HepG2 (cell line): ENCODE data around the gene UQCRC2. TPM values are rescaled to one million over a fixed set of nuclear protein-coding genes. Genes with fewer than 3 reads are reported as not detected.

Experiments
- E2F2 ChIP-seq: sonication (generic); formaldehyde crosslinking; IDR thresholded peaks from 2 replicates; pipeline ENCODE4 v1.4.0; 2020; ENCODE audit warnings: missing genetic modification reagents, borderline replicate concordance
- ESRRA ChIP-seq: sonication (generic); formaldehyde crosslinking; IDR thresholded peaks from 2 replicates; pipeline ENCODE4 v1.5.1; 2020; ENCODE audit warnings: mild to moderate bottlenecking, low read depth, missing genetic modification reagents
- GABPB1 ChIP-seq: IDR thresholded peaks from 2 replicates; pipeline ENCODE4 v1.6.1; 2016; ENCODE audit warnings: mild to moderate bottlenecking, missing genetic modification reagents, moderate library complexity, missing compliant biosample characterization
- JUN ChIP-seq: sonication (generic); formaldehyde crosslinking; IDR thresholded peaks from 2 replicates; pipeline ENCODE4 v1.4.0; 2020; ENCODE audit warnings: mild to moderate bottlenecking, missing genetic modification reagents
- MXD4 ChIP-seq: IDR thresholded peaks from 2 replicates; pipeline ENCODE4 v1.6.1; 2016; ENCODE audit warnings: mild to moderate bottlenecking, missing biosample characterization, missing genetic modification reagents
- MYNN ChIP-seq: sonication (generic); formaldehyde crosslinking; IDR thresholded peaks from 2 replicates; pipeline ENCODE4 v1.4.0; 2020; ENCODE audit warnings: mild to moderate bottlenecking, low read depth, missing genetic modification reagents
- PBX2 ChIP-seq: IDR thresholded peaks from 2 replicates; pipeline ENCODE4 v1.6.1; 2016; ENCODE audit warnings: control low read depth
- SMARCC2 ChIP-seq: fragments of 450-650 bp; IDR thresholded peaks from 2 replicates; pipeline ENCODE4 v1.6.1; 2017; ENCODE audit warnings: antibody characterized with exemption, mild to moderate bottlenecking
- TARDBP ChIP-seq: sonication (generic); formaldehyde crosslinking; IDR thresholded peaks from 2 replicates; pipeline ENCODE4 v1.8.0; 2022; ENCODE audit warnings: mild to moderate bottlenecking, missing genetic modification reagents
- ZBTB20 ChIP-seq: sonication (generic); formaldehyde crosslinking; IDR thresholded peaks from 2 replicates; pipeline ENCODE4 v1.8.1; 2023; ENCODE audit warnings: missing genetic modification reagents, low read depth, mild to moderate bottlenecking, borderline replicate concordance
- ZNF577 ChIP-seq: sonication (generic); formaldehyde crosslinking; IDR thresholded peaks from 2 replicates; pipeline ENCODE4 v1.4.0; 2020; ENCODE audit warnings: mild to moderate bottlenecking, low read depth, missing genetic modification reagents, borderline replicate concordance
- ZNF878 ChIP-seq: sonication (generic); formaldehyde crosslinking; IDR thresholded peaks from 2 replicates; pipeline ENCODE4 v1.8.1; 2023; ENCODE audit warnings: mild to moderate bottlenecking, missing genetic modification reagents, moderate library complexity
- polyA plus RNA-seq, 8 experiments: library from polyadenylated mRNA; depleted of rRNA in 3 of 8; stranded (reverse) in 7 of 8; unstranded in 1 of 8; fragments of >200 nt; fragmentation: Illumina TruSeq in 4 of 8; extraction: Trizol in 4 of 8; gene quantifications; 2 replicates each; pipeline versions ENCODE4 v1.2.1 to v1.2.3, GENCODE V29; 2011 to 2016; ENCODE audit warnings: low read depth in 4 of 8, missing spikeins in 1 of 8, mixed read lengths in 1 of 8; ENCODE audit not compliant: insufficient read depth in 1 of 8
- total RNA-seq, 5 experiments: library from RNA; depleted of rRNA; stranded (reverse); fragments of >200 nt; fragmentation: Illumina TruSeq; extraction: Trizol; gene quantifications; 2 replicates each; pipeline ENCODE4 v1.2.3, GENCODE V29; 2016; ENCODE audit warnings: low read depth in 1 of 5
- TF ChIP-seq, protein P1 (sequence below): sonication (generic); formaldehyde crosslinking; IDR thresholded peaks from 2 replicates; pipeline ENCODE4 v1.4.0; 2020; ENCODE audit warnings: mild to moderate bottlenecking, missing genetic modification reagents, borderline replicate concordance
- TF ChIP-seq, protein P2 (sequence below): sonication (generic); IDR thresholded peaks from 2 replicates; pipeline ENCODE4 v1.6.1; 2016; ENCODE audit warnings: low read depth, borderline replicate concordance
- TF ChIP-seq, protein P3 (sequence below): sonication (generic); formaldehyde crosslinking; IDR thresholded peaks from 2 replicates; pipeline ENCODE4 v1.8.0; 2022; ENCODE audit warnings: mild to moderate bottlenecking, missing genetic modification reagents

The UQCRC2 gene
- total and polyA plus RNA-seq, 2 of the 13 experiments (the other 11 are each of a cell fraction or from before 2014, with no cell fraction given): 442 to 536 TPM

- TF ChIP-seq SMARCC2 (no peak), MXD4 (0 out of 2 replicates have a peak, but pooled peaks have one; percentile 15), GABPB1 (CRISPR knock-in tag) (no peak; the same call in 1 of the 2 replicates), MYNN (CRISPR knock-in tag) (no peak), TARDBP (CRISPR knock-in tag) (no peak), ESRRA (CRISPR knock-in tag) (no peak), E2F2 (CRISPR knock-in tag) (no peak), ZNF577 (no peak), ZBTB20 (no peak), JUN (CRISPR knock-in tag) (no peak), PBX2 (CRISPR knock-in tag) (no peak), ZNF878 (CRISPR knock-in tag) (no peak)
- TF ChIP-seq, protein P1, sequence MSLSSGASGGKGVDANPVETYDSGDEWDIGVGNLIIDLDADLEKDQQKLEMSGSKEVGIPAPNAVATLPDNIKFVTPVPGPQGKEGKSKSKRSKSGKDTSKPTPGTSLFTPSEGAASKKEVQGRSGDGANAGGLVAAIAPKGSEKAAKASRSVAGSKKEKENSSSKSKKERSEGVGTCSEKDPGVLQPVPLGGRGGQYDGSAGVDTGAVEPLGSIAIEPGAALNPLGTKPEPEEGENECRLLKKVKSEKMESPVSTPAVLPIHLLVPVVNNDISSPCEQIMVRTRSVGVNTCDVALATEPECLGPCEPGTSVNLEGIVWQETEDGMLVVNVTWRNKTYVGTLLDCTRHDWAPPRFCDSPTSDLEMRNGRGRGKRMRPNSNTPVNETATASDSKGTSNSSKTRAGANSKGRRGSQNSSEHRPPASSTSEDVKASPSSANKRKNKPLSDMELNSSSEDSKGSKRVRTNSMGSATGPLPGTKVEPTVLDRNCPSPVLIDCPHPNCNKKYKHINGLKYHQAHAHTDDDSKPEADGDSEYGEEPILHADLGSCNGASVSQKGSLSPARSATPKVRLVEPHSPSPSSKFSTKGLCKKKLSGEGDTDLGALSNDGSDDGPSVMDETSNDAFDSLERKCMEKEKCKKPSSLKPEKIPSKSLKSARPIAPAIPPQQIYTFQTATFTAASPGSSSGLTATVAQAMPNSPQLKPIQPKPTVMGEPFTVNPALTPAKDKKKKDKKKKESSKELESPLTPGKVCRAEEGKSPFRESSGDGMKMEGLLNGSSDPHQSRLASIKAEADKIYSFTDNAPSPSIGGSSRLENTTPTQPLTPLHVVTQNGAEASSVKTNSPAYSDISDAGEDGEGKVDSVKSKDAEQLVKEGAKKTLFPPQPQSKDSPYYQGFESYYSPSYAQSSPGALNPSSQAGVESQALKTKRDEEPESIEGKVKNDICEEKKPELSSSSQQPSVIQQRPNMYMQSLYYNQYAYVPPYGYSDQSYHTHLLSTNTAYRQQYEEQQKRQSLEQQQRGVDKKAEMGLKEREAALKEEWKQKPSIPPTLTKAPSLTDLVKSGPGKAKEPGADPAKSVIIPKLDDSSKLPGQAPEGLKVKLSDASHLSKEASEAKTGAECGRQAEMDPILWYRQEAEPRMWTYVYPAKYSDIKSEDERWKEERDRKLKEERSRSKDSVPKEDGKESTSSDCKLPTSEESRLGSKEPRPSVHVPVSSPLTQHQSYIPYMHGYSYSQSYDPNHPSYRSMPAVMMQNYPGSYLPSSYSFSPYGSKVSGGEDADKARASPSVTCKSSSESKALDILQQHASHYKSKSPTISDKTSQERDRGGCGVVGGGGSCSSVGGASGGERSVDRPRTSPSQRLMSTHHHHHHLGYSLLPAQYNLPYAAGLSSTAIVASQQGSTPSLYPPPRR (CRISPR knock-in tag): no peak; the same call in 1 of the 2 replicates
- TF ChIP-seq, protein P2, sequence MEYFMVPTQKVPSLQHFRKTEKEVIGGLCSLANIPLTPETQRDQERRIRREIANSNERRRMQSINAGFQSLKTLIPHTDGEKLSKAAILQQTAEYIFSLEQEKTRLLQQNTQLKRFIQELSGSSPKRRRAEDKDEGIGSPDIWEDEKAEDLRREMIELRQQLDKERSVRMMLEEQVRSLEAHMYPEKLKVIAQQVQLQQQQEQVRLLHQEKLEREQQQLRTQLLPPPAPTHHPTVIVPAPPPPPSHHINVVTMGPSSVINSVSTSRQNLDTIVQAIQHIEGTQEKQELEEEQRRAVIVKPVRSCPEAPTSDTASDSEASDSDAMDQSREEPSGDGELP: no peak
- TF ChIP-seq, protein P3, sequence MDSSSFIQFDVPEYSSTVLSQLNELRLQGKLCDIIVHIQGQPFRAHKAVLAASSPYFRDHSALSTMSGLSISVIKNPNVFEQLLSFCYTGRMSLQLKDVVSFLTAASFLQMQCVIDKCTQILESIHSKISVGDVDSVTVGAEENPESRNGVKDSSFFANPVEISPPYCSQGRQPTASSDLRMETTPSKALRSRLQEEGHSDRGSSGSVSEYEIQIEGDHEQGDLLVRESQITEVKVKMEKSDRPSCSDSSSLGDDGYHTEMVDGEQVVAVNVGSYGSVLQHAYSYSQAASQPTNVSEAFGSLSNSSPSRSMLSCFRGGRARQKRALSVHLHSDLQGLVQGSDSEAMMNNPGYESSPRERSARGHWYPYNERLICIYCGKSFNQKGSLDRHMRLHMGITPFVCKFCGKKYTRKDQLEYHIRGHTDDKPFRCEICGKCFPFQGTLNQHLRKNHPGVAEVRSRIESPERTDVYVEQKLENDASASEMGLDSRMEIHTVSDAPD (CRISPR knock-in tag): no peak
Measured at GRCh38 chr16:22008215-22009059, 55.3 kb downstream of the UQCRC2 start (continued).
